GM12878 (cell line): ENCODE data around the gene DNMT3A. TPM values are rescaled to one million over a fixed set of nuclear protein-coding genes. Genes with fewer than 3 reads are reported as not detected.
A peak's percentile ranks its signal among the peaks of the same experiment; 100 is the strongest.

Experiments
- ATF7 ChIP-seq: fragments of 450-650 bp; IDR thresholded peaks from 2 replicates; pipeline ENCODE4 v1.6.1; 2016; ENCODE audit warnings: low read depth, mild to moderate bottlenecking
- BCL3 ChIP-seq: IDR thresholded peaks from 2 replicates; pipeline ENCODE4 v1.6.1; 2011; ENCODE audit warnings: borderline replicate concordance, low read depth, mild to moderate bottlenecking, moderate library complexity, low read length; ENCODE audit not compliant: insufficient read depth, poor library complexity, severe bottlenecking
- BHLHE40 ChIP-seq, 2 experiments: fragments of 450-650 bp in 1 of 2; IDR thresholded peaks; 2 replicates each; pipeline ENCODE4 v1.6.1; 2011 to 2017; ENCODE audit warnings: low read depth in 2 of 2, borderline replicate concordance in 1 of 2, improper control_type of control experiment in 1 of 2, low read length in 1 of 2, mild to moderate bottlenecking in 1 of 2
- CHD2 ChIP-seq: IDR thresholded peaks from 2 replicates; pipeline ENCODE4 v1.6.1; 2011; ENCODE audit warnings: low read depth, low read length, improper control_type of control experiment, borderline replicate concordance
- EP300 ChIP-seq, 2 experiments: fragments of 150-350 bp in 1 of 2; IDR thresholded peaks; 2 replicates each; pipeline ENCODE4 v1.6.1; 2011 to 2012; ENCODE audit warnings: low read depth in 2 of 2, low read length in 2 of 2, borderline replicate concordance in 1 of 2, improper control_type of control experiment in 1 of 2, inconsistent platforms in 1 of 2; ENCODE audit not compliant: control insufficient read depth in 1 of 2
- GATAD2B ChIP-seq: fragments of 450-650 bp; conservative IDR thresholded peaks from 2 replicates; pipeline ENCODE4 v1.6.1; 2017; ENCODE audit warnings: low read depth, mild to moderate bottlenecking, moderate library complexity
- HCFC1 ChIP-seq: fragments of 150-350 bp; IDR thresholded peaks from 2 replicates; pipeline ENCODE4 v1.6.1; 2014; ENCODE audit warnings: low read length
- KLF5 ChIP-seq: fragments of 450-650 bp; IDR thresholded peaks from 2 replicates; pipeline ENCODE4 v1.6.1; 2014; ENCODE audit warnings: mild to moderate bottlenecking; ENCODE audit not compliant: partially characterized antibody
- MAX ChIP-seq: IDR thresholded peaks from 2 replicates; pipeline ENCODE4 v1.6.1; 2012; ENCODE audit warnings: low read depth, low read length, improper control_type of control experiment
- MEF2B ChIP-seq: fragments of 450-650 bp; IDR thresholded peaks from 2 replicates; pipeline ENCODE4 v1.6.1; 2018; ENCODE audit warnings: mild to moderate bottlenecking, moderate library complexity; ENCODE audit not compliant: partially characterized antibody, poor library complexity, severe bottlenecking
- MXI1 ChIP-seq: fragments of 150-350 bp; IDR thresholded peaks from 2 replicates; pipeline ENCODE4 v1.6.1; 2011; ENCODE audit warnings: low read depth, mild to moderate bottlenecking, inconsistent platforms, low read length, improper control_type of control experiment
- NBN ChIP-seq: fragments of 450-650 bp; IDR thresholded peaks from 2 replicates; pipeline ENCODE4 v1.6.1; 2016
- NR2C1 ChIP-seq: fragments of 450-650 bp; IDR thresholded peaks from 2 replicates; pipeline ENCODE4 v1.6.1; 2017; ENCODE audit warnings: antibody characterized with exemption, mild to moderate bottlenecking, moderate library complexity
- NR2C2 ChIP-seq: IDR thresholded peaks from 2 replicates; pipeline ENCODE4 v1.6.1; 2011; ENCODE audit warnings: borderline replicate concordance, low read depth; ENCODE audit not compliant: control insufficient read depth, insufficient read length
- POLR2AphosphoS5 ChIP-seq: IDR thresholded peaks from 2 replicates; pipeline ENCODE4 v1.6.1; 2011; ENCODE audit warnings: mild to moderate bottlenecking, low read length, inconsistent platforms
- RAD51 ChIP-seq: fragments of 450-650 bp; IDR thresholded peaks from 2 replicates; pipeline ENCODE4 v1.6.1; 2016; ENCODE audit warnings: moderate library complexity, mild to moderate bottlenecking, inconsistent platforms
- RCOR1 ChIP-seq: conservative IDR thresholded peaks from 2 replicates; pipeline ENCODE4 v1.6.1; 2012; ENCODE audit warnings: low read depth, low read length, improper control_type of control experiment
- RELA ChIP-seq: fragments of 450-650 bp; IDR thresholded peaks from 2 replicates; pipeline ENCODE4 v1.8.0; 2014; ENCODE audit warnings: borderline replicate concordance; ENCODE audit not compliant: partially characterized antibody
- RELB ChIP-seq: fragments of 450-650 bp; IDR thresholded peaks from 2 replicates; pipeline ENCODE4 v1.6.1; 2017; ENCODE audit warnings: low read depth, mild to moderate bottlenecking, moderate library complexity
- SIN3A ChIP-seq: IDR thresholded peaks from 2 replicates; pipeline ENCODE4 v1.6.1; 2012; ENCODE audit warnings: low read depth, low read length, improper control_type of control experiment
- SMARCA5 ChIP-seq: fragments of 450-650 bp; IDR thresholded peaks from 2 replicates; pipeline ENCODE4 v1.6.1; 2017; ENCODE audit warnings: mild to moderate bottlenecking
- SMC3 ChIP-seq: IDR thresholded peaks from 2 replicates; pipeline ENCODE4 v1.6.1; 2011; ENCODE audit warnings: low read length, improper control_type of control experiment, borderline replicate concordance
- SP1 ChIP-seq: IDR thresholded peaks from one replicate; pipeline ENCODE4 v1.6.1; 2011; ENCODE audit warnings: low read depth, low read length
- STAT1 ChIP-seq: fragments of 450-650 bp; conservative IDR thresholded peaks from 2 replicates; pipeline ENCODE4 v1.6.1; 2014; ENCODE audit warnings: antibody characterized with exemption, mild to moderate bottlenecking
- YY1 ChIP-seq: IDR thresholded peaks from 2 replicates; pipeline ENCODE4 v1.6.1; 2011; ENCODE audit warnings: low read depth, mild to moderate bottlenecking, low read length
- ZNF217 ChIP-seq: fragments of 450-650 bp; IDR thresholded peaks from 2 replicates; pipeline ENCODE4 v1.6.1; 2017; ENCODE audit warnings: antibody characterized with exemption, mild to moderate bottlenecking
- ZNF24 ChIP-seq: fragments of 450-650 bp; IDR thresholded peaks from 2 replicates; pipeline ENCODE4 v1.6.1; 2017; ENCODE audit warnings: antibody characterized with exemption, mild to moderate bottlenecking
- ZNF384 ChIP-seq: IDR thresholded peaks from 2 replicates; pipeline ENCODE4 v1.6.1; 2012; ENCODE audit warnings: low read depth, mild to moderate bottlenecking, low read length, improper control_type of control experiment, borderline replicate concordance
- ZZZ3 ChIP-seq: IDR thresholded peaks from 2 replicates; pipeline ENCODE4 v1.6.1; 2011; ENCODE audit warnings: low read depth; ENCODE audit not compliant: control insufficient read depth, insufficient read length
- polyA plus RNA-seq, 11 experiments: library from polyadenylated mRNA; depleted of rRNA in 4 of 11; unstranded in 6 of 11; stranded (reverse) in 5 of 11; fragments of >200 nt; fragmentation: Nextera tagmentation in 4 of 11; fragmentation: Illumina TruSeq in 1 of 11; extraction: Ambion mirVana in 4 of 11; extraction: Trizol in 1 of 11; gene quantifications; 1 replicate in 1 of 11; 2 replicates in 10 of 11; pipeline versions ENCODE4 v1.2.1 to v1.2.3, GENCODE V29; 2011 to 2016; ENCODE audit warnings: inconsistent platforms in 2 of 11, missing spikeins in 2 of 11, low read depth in 1 of 11
- total RNA-seq, 4 experiments: library from RNA; depleted of rRNA in 3 of 4; stranded (reverse); fragments of >200 nt in 3 of 4; fragmentation: Illumina TruSeq in 1 of 4; extraction: Trizol in 1 of 4; gene quantifications; 2 replicates each; pipeline versions ENCODE4 v1.2.1 to v1.2.3, GENCODE V29; 2013 to 2021

The DNMT3A gene
- total and polyA plus RNA-seq, 10 of the 15 experiments (the other 5 are each of a cell fraction or from before 2014, with no cell fraction given) = 7.4 to 51.6 (median 17.4) TPM

- peak; percentile 73; the same call in 1 of the 2 replicates for TF ChIP-seq ZNF217
- TF ChIP-seq ZZZ3 = no peak
- TF ChIP-seq NR2C2 = no peak
- TF ChIP-seq ZNF24 = no peak
- no peak for TF ChIP-seq SIN3A
- peak; percentile 76 for TF ChIP-seq YY1
- TF ChIP-seq SP1 = no peak
- no peak for TF ChIP-seq CHD2
- no peak for TF ChIP-seq RAD51
- TF ChIP-seq SMARCA5 = no peak; the same call in 1 of the 2 replicates
- peak; percentile 66 for TF ChIP-seq MEF2B
- no peak for TF ChIP-seq NR2C1
- TF ChIP-seq ZNF384 = no peak
- TF ChIP-seq POLR2AphosphoS5 = peak; percentile 50; the same call in 1 of the 2 replicates
- no peak for TF ChIP-seq ATF7
- no peak for TF ChIP-seq MAX
- TF ChIP-seq HCFC1 = no peak
- no peak for TF ChIP-seq KLF5
- TF ChIP-seq NBN = 0 out of 2 replicates have a peak, but pooled peaks have one; percentile 51
- peak; percentile 33; the same call in 1 of the 2 replicates for TF ChIP-seq SMC3
- TF ChIP-seq GATAD2B = peak; percentile 94
- peak; percentile 62 for TF ChIP-seq BCL3
- TF ChIP-seq RELB = no peak
- TF ChIP-seq MXI1 = no peak
- TF ChIP-seq RCOR1 = no peak
- 0 out of 4 replicates have a peak, but pooled peaks of 1 of the 2 experiments have one; percentile 34 for TF ChIP-seq EP300 (IDR thresholded peaks at IDR 0.05; ENCODE audit: borderline replicate concordance in 1 of 2, control insufficient read depth in 1 of 2, low read depth in 2 of 2, low read length in 2 of 2)
- peak in 1 of 2 experiments; percentile 68; a peak in 3 of 4 replicates for TF ChIP-seq BHLHE40 (IDR thresholded peaks at IDR 0.05; ENCODE audit: borderline replicate concordance in 1 of 2, low read depth in 2 of 2, low read length in 1 of 2)
- TF ChIP-seq STAT1 = 0 out of 2 replicates have a peak, but pooled peaks have one; percentile 35
- no peak for TF ChIP-seq RELA
These were observed 64.9 kb downstream of the DNMT3A start (continued) for GRCh38 chr2:25276569-25277465.
